Ascending aorta (tissue), 2 donors: Measurements from ENCODE around the gene SLC39A9. TPM values are rescaled to one million over a fixed set of nuclear protein-coding genes. Genes with fewer than 3 reads are reported as not detected.

Experiments
- DNase-seq, 2 donors: peaks; one replicate each; pipeline ENCODE4 v3.0.0-alpha.2; 2019; ENCODE audit warnings: low spot score in 2 of 2
- H3K27ac ChIP-seq, 2 donors: fragments of 200-600 bp; sonication (generic); one replicate each; pipeline ENCODE4 v1.5.1; 2016 to 2017; ENCODE audit warnings: mild to moderate bottlenecking in 1 of 2
- H3K27me3 ChIP-seq: fragments of 200-600 bp; sonication (generic); one replicate; pipeline ENCODE4 v1.5.1; 2017
- H3K36me3 ChIP-seq, 2 donors: fragments of 200-600 bp; sonication (generic); one replicate each; pipeline ENCODE4 v1.5.1; 2016
- H3K4me1 ChIP-seq, 2 donors: fragments of 200-600 bp; sonication (generic); one replicate each; pipeline ENCODE4 v1.5.1; 2016 to 2017; ENCODE audit warnings: mild to moderate bottlenecking in 1 of 2
- H3K4me3 ChIP-seq, 2 donors: fragments of 200-600 bp; sonication (generic); one replicate each; pipeline ENCODE4 v1.5.1; 2016 to 2017; ENCODE audit warnings: mild to moderate bottlenecking in 1 of 2
- H3K9me3 ChIP-seq, 2 donors: fragments of 200-600 bp; sonication (generic); one replicate each; pipeline ENCODE4 v1.5.1; 2016
- intact Hi-C: fragments of 100-400 bp; cut with DNase I; formaldehyde crosslinking; loops from one replicate; pipeline ENCODE4 v1.15.1; 2023
- total RNA-seq: library from RNA; depleted of rRNA; stranded (reverse); fragments of >200 nt; gene quantifications from one replicate; pipeline ENCODE4 v1.1.0, GENCODE V29; 2016
- TF ChIP-seq, protein P1 (sequence below), 3 experiments: fragments of 200-600 bp in 2 of 3; fragments of 450-650 bp in 1 of 3; sonication (generic) in 2 of 3; IDR thresholded peaks; one replicate each; pipeline ENCODE4 v1.5.1; 2016 to 2019; ENCODE audit warnings: antibody characterized with exemption in 3 of 3, mild to moderate bottlenecking in 1 of 3, moderate library complexity in 1 of 3

SLC39A9 gene
- total RNA-seq, 1 donor from 2014 or later: 26.2 TPM

DNA sequence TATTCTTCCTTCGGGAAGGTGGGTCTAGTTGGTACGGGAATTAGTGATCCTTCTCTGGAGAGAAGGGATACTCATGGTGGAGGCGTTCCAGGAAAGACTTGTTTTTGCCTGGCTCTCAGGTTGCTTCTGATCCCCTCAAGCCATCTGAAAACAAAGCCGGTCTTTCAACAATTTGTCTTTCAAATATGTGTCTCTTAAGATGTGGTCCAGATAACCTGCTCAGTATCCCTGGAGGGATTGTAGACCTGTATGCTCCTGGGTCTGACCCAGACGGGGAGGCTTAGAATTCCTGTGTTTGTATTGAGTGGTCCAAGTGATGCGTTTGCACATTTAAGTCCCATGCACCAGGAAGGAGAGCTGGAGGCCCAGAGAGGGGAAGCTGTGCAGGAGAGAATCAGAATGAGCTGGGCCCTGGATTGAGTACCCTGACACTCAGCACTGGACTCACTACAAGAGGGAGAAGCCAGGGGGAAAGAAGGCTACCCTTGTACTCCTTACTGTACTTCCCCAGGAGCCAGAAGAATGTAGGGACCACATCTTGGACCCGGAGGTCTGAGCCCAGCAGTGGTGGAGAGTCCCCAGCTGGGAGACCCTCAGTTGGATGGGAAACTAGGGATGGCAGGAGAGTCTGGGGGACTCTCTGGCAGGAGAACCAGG, 40.8 kb upstream of the SLC39A9 start:
- intact Hi-C loops: loop anchor here (5.0 kb wide), 1 partner anchor 40 kb away; no protein-coding TSS in a partner anchor
- DNase-seq: no peak

DNA sequence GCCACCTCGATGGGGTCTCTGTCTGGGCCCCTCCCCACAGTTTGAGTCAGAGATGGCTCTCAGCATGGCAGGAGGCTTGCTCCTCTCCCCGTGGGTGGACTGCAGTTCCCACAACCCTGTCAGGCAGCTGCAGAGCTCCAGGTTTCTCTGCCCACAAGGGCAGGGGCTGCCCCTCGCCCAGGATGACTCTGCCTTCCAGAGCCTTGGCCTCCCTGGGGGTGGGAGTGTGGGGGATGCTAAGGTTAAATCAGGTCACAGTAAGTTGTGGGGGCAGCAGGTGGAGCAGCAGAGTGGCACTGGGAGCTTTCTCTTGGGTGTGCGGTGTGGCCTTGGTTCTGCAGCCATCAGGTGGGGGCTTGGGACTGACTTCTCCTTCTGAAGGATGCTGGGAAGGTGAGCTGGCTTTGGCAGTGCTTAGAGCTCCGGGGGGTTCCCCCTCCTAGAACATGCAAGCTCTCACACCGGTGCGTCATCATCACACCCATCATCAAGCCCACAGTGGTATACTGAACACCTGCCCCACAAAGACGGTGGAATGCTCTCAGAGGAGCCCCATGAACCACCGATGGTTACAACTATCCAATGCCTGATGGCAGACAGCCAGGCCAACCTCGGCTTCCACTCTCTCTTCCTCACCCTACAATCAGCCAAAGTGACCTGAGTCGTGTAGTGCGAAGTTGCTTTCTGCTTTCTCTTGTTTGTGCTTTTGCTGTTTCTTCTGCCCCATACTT, 40.1 kb upstream of the SLC39A9 start:
- Histone ChIP-seq H3K9me3 (no peaks in the 10 kb centered on the region), H3K27me3 (no peaks in the 10 kb centered on the region), H3K27ac (no peak overlapping the region), H3K4me3 (no peak overlapping the region), H3K4me1 (peaks cover 2 to 19% of the 10 kb centered on the region in 2 donors), H3K36me3 (no peaks in the 10 kb centered on the region)
- no peak for DNase-seq
- TF ChIP-seq, protein P1, sequence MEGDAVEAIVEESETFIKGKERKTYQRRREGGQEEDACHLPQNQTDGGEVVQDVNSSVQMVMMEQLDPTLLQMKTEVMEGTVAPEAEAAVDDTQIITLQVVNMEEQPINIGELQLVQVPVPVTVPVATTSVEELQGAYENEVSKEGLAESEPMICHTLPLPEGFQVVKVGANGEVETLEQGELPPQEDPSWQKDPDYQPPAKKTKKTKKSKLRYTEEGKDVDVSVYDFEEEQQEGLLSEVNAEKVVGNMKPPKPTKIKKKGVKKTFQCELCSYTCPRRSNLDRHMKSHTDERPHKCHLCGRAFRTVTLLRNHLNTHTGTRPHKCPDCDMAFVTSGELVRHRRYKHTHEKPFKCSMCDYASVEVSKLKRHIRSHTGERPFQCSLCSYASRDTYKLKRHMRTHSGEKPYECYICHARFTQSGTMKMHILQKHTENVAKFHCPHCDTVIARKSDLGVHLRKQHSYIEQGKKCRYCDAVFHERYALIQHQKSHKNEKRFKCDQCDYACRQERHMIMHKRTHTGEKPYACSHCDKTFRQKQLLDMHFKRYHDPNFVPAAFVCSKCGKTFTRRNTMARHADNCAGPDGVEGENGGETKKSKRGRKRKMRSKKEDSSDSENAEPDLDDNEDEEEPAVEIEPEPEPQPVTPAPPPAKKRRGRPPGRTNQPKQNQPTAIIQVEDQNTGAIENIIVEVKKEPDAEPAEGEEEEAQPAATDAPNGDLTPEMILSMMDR (IDR thresholded peaks at IDR 0.05): no peak
- intact Hi-C loops: loop anchor here (5.0 kb wide), 1 partner anchor 41 kb away; no protein-coding TSS in a partner anchor

More for the DNA sequence above, 40.8 kb upstream of the SLC39A9 start:
- H3K27ac ChIP-seq: no peak overlapping the region
- H3K27me3 ChIP-seq: no peaks in the 10 kb centered on the region
- H3K4me1 ChIP-seq: peaks cover 2 to 19% of the 10 kb centered on the region in 2 donors
- TF ChIP-seq, protein P1 (IDR thresholded peaks at IDR 0.05): no peak
- no peak overlapping the region for H3K4me3 ChIP-seq
- no peaks in the 10 kb centered on the region for H3K9me3 ChIP-seq
- no peaks in the 10 kb centered on the region for H3K36me3 ChIP-seq

DNA sequence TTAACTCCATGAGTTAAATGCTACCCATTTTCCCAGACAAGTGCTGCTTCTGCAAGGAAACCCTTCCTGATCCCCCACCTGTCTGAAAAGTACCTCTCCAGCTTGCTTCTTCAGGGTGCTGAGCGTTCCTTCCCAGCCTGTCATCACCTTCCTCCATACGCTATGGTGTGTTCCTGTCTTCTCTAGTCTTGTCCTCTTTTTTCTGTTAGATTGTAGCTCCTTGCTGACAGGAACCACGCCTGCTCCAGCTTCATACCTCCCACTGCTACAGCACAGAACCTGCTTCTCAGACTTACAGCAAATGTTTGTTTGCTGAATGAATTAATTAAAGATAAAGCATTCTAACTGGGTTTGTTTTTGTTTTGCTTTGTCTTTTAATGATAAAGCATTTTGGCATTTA, 39.5 kb upstream of the SLC39A9 start:
- Histone ChIP-seq H3K27me3 (no peaks in the 10 kb centered on the region), H3K9me3 (no peaks in the 10 kb centered on the region), H3K27ac (no peak overlapping the region), H3K36me3 (no peaks in the 10 kb centered on the region), H3K4me3 (no peak overlapping the region), H3K4me1 (peaks cover 2 to 19% of the 10 kb centered on the region in 2 donors)
- intact Hi-C loops: loop anchor here (5.0 kb wide), 1 partner anchor 42 kb away; no protein-coding TSS in a partner anchor
- TF ChIP-seq, protein P1 (IDR thresholded peaks at IDR 0.05): no peak
- DNase-seq: no peak

DNA sequence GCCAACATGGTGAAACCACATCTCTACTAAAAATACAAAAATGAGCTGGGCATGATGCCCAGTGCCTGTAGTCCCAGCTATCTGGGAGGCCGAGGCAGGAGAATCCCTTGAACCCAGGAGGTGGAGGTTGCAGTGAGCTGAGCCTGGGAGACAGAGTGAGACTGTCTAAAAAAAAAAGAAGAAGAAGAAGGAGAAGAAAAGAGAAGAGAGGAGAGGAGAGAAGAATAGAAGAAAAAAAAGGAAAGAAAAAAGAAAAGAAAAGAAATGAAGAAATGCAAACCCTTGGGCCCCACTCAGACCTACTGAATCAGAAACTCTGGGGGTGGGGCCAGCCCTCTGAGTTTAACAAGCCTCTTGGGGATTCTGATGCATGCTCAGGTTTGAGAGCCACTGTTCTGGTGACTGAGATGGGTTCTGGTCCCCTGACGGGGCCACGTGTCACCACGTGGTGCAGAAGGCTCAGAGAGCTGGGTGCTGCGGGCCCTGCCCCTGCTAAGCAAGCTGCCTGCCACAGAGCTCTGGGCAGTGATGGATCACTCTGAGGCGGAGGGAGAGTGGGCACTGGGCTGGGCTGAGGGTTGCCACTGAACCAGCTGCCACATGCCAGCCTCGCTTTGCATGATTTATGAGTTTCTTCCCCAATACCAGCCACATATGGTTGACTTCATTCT, 37.9 kb upstream of the SLC39A9 start:
- no peak overlapping the region for H3K4me3 ChIP-seq
- DNase-seq: no peak
- H3K9me3 ChIP-seq: no peaks in the 10 kb centered on the region
- H3K27ac ChIP-seq: no peak overlapping the region
- peaks cover 2 to 6% of the 10 kb centered on the region in 2 donors for H3K4me1 ChIP-seq
- H3K27me3 ChIP-seq: no peaks in the 10 kb centered on the region
- no peaks in the 10 kb centered on the region for H3K36me3 ChIP-seq
- TF ChIP-seq, protein P1 (IDR thresholded peaks at IDR 0.05): no peak
- intact Hi-C loops: no loop called here

DNA sequence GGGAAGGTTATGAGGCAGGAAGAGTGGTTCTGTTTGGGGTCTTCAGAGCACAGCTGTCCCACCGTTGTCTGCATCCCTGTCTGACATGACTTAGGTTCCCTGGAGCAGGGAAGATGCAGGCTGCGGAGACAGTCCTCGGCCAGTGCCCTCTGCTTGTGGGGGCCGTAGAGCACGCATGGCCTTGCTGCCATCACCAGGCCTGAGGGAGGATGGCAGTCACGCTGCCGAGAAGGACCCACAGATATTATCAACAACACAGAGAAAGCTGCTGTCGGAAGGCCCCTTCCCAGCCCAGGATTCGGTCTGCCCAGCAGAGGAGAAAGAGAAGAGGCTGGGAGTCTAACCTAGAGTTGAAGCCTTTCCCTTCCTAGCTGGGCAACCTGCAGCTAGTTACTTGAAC, 35.4 kb upstream of the SLC39A9 start:
- peak in 1 of 2 donors; percentile 63 for DNase-seq
- no peak overlapping the region for H3K27ac ChIP-seq
- TF ChIP-seq, protein P1 (IDR thresholded peaks at IDR 0.05): peak; percentile 39 to 57 (median 40)
- no peaks in the 10 kb centered on the region for H3K9me3 ChIP-seq
- H3K27me3 ChIP-seq: no peaks in the 10 kb centered on the region
- no peak overlapping the region for H3K4me3 ChIP-seq
- no peaks in the 10 kb centered on the region for H3K4me1 ChIP-seq
- H3K36me3 ChIP-seq: no peaks in the 10 kb centered on the region
- intact Hi-C loops: loop anchor here (2.0 kb wide), 1 partner anchor 120 kb away; no protein-coding TSS in a partner anchor
